BLaER1 (cell line): Measurements from ENCODE around the gene TIFAB.
A peak's percentile ranks its signal among the peaks of the same experiment; 100 is the strongest.

ENCODE experiments used
- H3K27ac ChIP-seq: shearing (Covaris generic); formaldehyde crosslinking; 2 replicates; pipeline ENCODE4 v1.8.1; 2022
- H3K27me3 ChIP-seq: shearing (Covaris generic); formaldehyde crosslinking; 2 replicates; pipeline ENCODE4 v1.8.1; 2022
- H3K36me3 ChIP-seq: shearing (Covaris generic); formaldehyde crosslinking; 2 replicates; pipeline ENCODE4 v1.8.1; 2022
- H3K4me1 ChIP-seq: shearing (Covaris generic); formaldehyde crosslinking; 2 replicates; pipeline ENCODE4 v1.8.1; 2022
- H3K4me2 ChIP-seq: shearing (Covaris generic); formaldehyde crosslinking; 2 replicates; pipeline ENCODE4 v1.8.1; 2022
- H3K4me3 ChIP-seq: shearing (Covaris generic); formaldehyde crosslinking; 2 replicates; pipeline ENCODE4 v1.8.1; 2022
- H3K9ac ChIP-seq: shearing (Covaris generic); formaldehyde crosslinking; 2 replicates; pipeline ENCODE4 v1.8.1; 2022
- H3K9me3 ChIP-seq: shearing (Covaris generic); formaldehyde crosslinking; 2 replicates; pipeline ENCODE4 v1.8.1; 2022
- H4K20me1 ChIP-seq: shearing (Covaris generic); formaldehyde crosslinking; 2 replicates; pipeline ENCODE4 v1.8.1; 2022
- Cebpa-rat ChIP-seq: shearing (Covaris generic); IDR thresholded peaks from 2 replicates; pipeline ENCODE4 v1.8.1; 2022

TIFAB gene

DNA sequence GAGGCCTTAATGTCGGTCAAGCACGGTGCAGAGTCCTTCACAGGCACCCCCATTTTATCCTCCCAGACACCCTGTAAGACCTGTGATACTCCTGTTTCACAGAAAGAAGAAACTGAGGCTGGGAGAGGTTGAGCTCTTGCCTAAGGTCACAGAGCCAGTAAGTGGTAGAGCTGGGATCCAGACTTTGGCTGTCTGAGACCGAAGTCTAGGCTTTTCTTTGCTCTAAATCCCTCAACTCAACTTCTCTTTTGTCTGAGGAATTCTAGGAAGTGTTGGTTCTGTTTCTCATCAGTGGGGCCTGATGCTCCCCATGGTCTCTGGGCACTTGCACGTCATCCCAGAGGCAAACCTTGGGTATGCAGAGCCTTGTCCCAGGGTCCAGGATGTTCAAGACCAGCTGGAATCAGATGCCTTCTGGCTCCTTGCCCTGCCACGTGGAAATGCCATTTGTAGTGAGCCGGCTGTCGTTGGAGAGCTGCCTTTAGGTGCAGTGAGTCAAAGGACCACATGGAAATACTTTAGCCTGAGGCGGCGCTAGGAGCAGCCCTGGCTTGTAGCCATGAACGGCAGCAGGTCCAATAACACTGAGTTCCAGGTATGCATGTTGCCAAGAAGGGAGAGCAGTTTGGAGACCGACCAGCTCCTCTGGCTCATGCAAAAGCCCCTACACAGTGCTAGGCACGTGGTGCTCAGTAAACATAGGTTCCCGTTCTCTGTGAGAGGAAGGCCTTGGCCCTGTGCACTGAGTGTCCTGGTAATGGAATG is 14.2 kb downstream of the TIFAB start:
- Histone ChIP-seq H3K36me3 (no peaks in the 10 kb centered on the region), H3K9ac (peak overlapping the region; percentile 78), H3K9me3 (no peaks in the 10 kb centered on the region), H4K20me1 (no peaks in the 10 kb centered on the region), H3K27ac (peak overlapping the region; percentile 93), H3K4me2 (peak overlapping the region; percentile 95), H3K4me3 (peak overlapping the region; percentile 36; the same call in 1 of the 2 replicates), H3K4me1 (peaks cover 100% of the 10 kb centered on the region), H3K27me3 (no peaks in the 10 kb centered on the region)
- TF ChIP-seq Cebpa-rat: no peak

- H3K9ac ChIP-seq: peak overlapping the region; percentile 78
- peaks cover 100% of the 10 kb centered on the region for H3K4me1 ChIP-seq
- H3K27me3 ChIP-seq: no peaks in the 10 kb centered on the region
- H3K4me3 ChIP-seq: peak overlapping the region; percentile 36; the same call in 1 of the 2 replicates
- peak overlapping the region; percentile 93 for H3K27ac ChIP-seq
- no peak for TF ChIP-seq Cebpa-rat
- H3K36me3 ChIP-seq: no peaks in the 10 kb centered on the region
- H3K9me3 ChIP-seq: no peaks in the 10 kb centered on the region
- no peaks in the 10 kb centered on the region for H4K20me1 ChIP-seq
- peak overlapping the region; percentile 95 for H3K4me2 ChIP-seq
These were observed 14.7 kb downstream of the TIFAB start for GRCh38 chr5:135437422-135437795.

- Histone ChIP-seq H3K9me3 (no peaks in the 10 kb centered on the region), H3K36me3 (no peaks in the 10 kb centered on the region), H3K4me3 (peak overlapping the region; percentile 36; the same call in 1 of the 2 replicates), H3K27ac (peak overlapping the region; percentile 93), H3K9ac (peak overlapping the region; percentile 78), H3K27me3 (no peaks in the 10 kb centered on the region), H4K20me1 (no peaks in the 10 kb centered on the region), H3K4me2 (peak overlapping the region; percentile 95), H3K4me1 (peaks cover 100% of the 10 kb centered on the region)
- TF ChIP-seq Cebpa-rat: no peak
These were observed 15.2 kb downstream of the TIFAB start for GRCh38 chr5:135436951-135437418.

DNA sequence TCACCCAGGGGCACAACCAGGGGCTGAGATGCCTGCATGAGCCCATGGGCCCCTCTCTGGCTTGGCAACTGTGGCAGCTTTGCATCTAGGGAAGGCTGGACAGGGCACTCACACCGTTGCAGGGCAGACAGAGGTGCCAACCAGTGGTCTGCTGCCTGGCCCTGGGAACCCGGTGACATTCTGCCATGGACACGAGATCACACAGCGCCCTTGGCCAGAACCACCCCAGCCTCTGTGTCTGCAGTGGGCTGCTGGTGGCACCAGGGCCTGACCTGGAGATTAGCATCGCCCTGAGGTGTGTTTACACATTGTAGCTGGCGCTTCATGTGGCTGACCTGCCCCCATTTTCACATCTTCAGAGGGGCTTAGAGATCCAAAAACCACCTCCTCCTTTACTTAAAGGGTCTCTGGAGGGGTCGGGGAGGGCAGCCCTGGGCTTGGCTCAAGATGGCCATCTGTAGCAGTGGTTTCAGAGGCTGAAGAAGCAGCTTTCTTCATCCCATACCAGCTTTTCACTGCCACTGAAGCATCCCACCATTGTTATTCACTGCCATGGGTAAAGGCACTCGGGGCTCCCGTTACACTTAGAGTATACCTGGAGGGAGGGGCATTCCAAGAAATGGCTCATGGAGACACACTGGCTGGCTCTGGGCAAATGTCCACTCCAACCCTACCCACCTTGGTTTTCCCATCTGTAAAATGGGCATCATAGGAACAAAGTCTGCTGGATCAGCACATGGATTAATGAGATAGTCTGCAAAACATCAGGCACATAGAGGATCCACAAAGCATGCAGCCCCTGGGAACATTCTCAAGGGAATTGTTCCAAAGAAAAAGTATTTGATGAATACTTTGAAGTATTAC is 16.5 kb downstream of the TIFAB start:
- no peak overlapping the region for H3K4me3 ChIP-seq
- H3K4me1 ChIP-seq: peaks cover 92% of the 10 kb centered on the region
- no peaks in the 10 kb centered on the region for H3K27me3 ChIP-seq
- no peaks in the 10 kb centered on the region for H3K9me3 ChIP-seq
- peak overlapping the region; percentile 93 for H3K27ac ChIP-seq
- peak overlapping the region; percentile 32; the same call in 1 of the 2 replicates for H3K9ac ChIP-seq
- H4K20me1 ChIP-seq: no peaks in the 10 kb centered on the region
- TF ChIP-seq Cebpa-rat: no peak
- H3K4me2 ChIP-seq: peak overlapping the region; percentile 95
- no peaks in the 10 kb centered on the region for H3K36me3 ChIP-seq

DNA sequence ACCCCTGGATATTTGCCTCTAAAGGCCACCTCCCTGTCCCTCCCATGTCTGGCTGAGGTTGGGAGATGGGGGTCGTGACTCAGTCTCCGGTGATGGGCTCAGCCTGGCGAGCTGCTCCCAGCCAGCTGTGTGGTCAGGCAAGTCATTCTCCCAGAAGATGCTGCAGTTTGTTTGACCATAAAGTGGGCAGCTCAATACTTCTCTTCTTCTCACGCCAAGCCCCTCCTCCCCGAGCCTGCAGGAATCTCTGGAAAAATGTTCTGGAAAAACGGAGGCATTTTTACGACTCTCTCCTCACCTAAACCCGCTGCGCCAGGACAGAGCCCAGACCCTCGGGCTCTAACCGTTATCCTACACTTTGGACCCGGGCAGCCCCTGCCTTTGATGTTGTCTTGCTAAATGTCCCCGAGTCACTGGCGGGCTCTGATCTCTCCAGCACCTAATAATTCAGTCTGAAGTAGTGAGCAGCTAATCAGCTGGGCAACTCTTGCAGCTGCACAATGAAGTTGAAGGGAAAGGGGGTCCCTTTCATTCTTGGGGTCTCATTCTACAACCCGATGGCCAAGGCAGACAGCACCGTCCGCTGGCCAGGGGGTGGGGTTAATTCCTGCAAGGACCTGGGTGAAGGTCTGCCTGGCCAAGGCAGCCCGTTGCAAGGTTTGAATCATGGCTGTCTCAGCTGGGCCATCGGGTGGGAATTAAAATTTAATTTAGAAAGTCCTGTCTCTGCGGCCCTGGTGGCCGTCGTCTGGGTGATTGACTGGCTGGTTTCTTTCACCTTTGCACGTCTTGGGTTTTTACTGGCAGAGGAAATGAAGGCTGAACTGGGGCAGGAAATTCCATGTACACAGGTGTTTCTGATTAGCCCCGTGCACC is 17.3 kb downstream of the TIFAB start:
- TF ChIP-seq Cebpa-rat: no peak
- peaks cover 92% of the 10 kb centered on the region for H3K4me1 ChIP-seq
- H4K20me1 ChIP-seq: no peaks in the 10 kb centered on the region
- H3K4me2 ChIP-seq: peak overlapping the region; percentile 95
- no peaks in the 10 kb centered on the region for H3K36me3 ChIP-seq
- no peaks in the 10 kb centered on the region for H3K27me3 ChIP-seq
- H3K9ac ChIP-seq: peak overlapping the region; percentile 42
- no peak overlapping the region for H3K4me3 ChIP-seq
- peak overlapping the region; percentile 93 for H3K27ac ChIP-seq
- no peaks in the 10 kb centered on the region for H3K9me3 ChIP-seq

DNA sequence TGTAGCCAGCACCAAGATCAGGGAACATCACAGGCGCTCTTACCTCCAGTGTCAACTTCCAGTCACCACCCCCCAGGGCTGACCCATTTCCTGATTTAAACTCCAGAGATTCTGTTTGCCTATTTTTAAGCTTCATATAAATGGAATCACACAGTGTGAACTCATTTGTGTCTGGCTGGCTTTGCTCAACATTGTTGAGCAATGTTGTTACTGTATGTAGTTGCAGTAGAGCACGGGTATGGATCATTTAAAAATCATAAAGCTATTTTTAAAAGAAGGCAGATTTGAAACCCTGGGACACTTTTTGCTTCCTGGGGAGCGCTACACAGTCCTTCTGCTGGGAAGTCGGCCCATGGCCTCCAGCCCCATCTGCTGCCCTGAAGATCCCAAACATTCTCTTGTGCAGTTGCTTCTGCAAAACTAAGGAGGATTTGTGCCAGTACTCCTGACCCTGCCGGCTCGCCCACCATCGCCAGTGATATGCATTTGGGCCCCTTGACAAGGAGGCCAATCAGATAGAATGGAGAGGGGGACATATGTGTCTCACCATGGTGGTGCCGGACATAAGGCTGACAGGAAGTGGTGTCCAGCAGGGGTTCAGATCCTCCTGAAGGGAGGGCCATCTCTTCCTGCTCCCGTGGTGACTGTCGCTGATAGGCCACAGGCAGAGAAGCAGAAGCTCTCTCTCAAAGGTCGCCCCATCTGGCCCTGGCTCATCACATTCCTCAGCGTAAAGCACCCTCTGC is 18.3 kb downstream of the TIFAB start:
- Histone ChIP-seq H3K36me3 (no peaks in the 10 kb centered on the region), H3K27ac (peak overlapping the region; percentile 93), H3K4me1 (peaks cover 92% of the 10 kb centered on the region), H3K9ac (peak overlapping the region; percentile 42), H3K4me2 (peak overlapping the region; percentile 95), H3K27me3 (no peaks in the 10 kb centered on the region), H4K20me1 (no peaks in the 10 kb centered on the region), H3K4me3 (no peak overlapping the region), H3K9me3 (peaks cover 2% of the 10 kb centered on the region)
- TF ChIP-seq Cebpa-rat: no peak

DNA sequence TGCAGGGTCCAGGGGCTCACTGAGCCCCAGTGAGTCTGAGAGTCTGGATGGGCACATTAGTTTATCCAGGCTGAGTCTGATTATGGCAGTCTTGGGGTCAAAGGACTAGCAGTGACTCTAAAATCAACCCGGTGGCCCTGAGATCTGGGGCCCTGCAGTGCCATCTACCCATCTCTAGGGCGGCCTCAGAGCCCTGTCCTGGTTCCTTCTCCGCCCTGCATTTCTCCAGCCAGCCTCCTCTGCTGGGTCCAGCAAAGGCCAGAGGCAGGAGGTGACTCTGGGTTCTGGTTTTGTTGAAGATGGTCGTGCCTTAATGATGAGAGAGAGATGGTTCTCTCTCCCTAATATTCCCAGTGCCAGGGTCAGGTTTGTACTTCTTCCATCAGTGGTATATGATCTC is 20.0 kb downstream of the TIFAB start:
- Histone ChIP-seq H3K9me3 (peaks cover 18% of the 10 kb centered on the region), H3K4me2 (peak overlapping the region; percentile 95; the same call in 1 of the 2 replicates), H3K27ac (peak overlapping the region; percentile 45), H3K4me3 (no peak overlapping the region), H3K4me1 (peaks cover 83% of the 10 kb centered on the region), H3K36me3 (no peaks in the 10 kb centered on the region), H3K9ac (no peak overlapping the region), H4K20me1 (no peaks in the 10 kb centered on the region), H3K27me3 (no peaks in the 10 kb centered on the region)
- TF ChIP-seq Cebpa-rat: no peak

GRCh38 chr5:135430135-135430437 is 22.1 kb downstream of the TIFAB start:
- no peaks in the 10 kb centered on the region for H3K36me3 ChIP-seq
- no peak for TF ChIP-seq Cebpa-rat
- no peak overlapping the region for H3K9ac ChIP-seq
- peak overlapping the region; percentile 59 for H3K4me2 ChIP-seq
- H3K27me3 ChIP-seq: no peaks in the 10 kb centered on the region
- H3K4me1 ChIP-seq: peaks cover 83% of the 10 kb centered on the region
- no peak overlapping the region for H3K4me3 ChIP-seq
- peak overlapping the region; percentile 64 for H3K27ac ChIP-seq
- H4K20me1 ChIP-seq: no peaks in the 10 kb centered on the region
- H3K9me3 ChIP-seq: peaks cover 18% of the 10 kb centered on the region
